Epithelial cell of esophagus (primary cell): ENCODE data around the gene FHOD3.
A peak's percentile ranks its signal among the peaks of the same experiment; 100 is the strongest.

Experiments
- DNase-seq: peaks from one replicate; pipeline ENCODE4 v3.0.0; 2010; ENCODE audit warnings: low read depth
- H3K4me3 ChIP-seq: 2 replicates; pipeline ENCODE4 v1.5.1; 2011; ENCODE audit warnings: mild to moderate bottlenecking, low read length, control low read depth
- CTCF ChIP-seq: IDR thresholded peaks from 2 replicates; pipeline ENCODE4 v1.5.1; 2011; ENCODE audit warnings: low read depth, mild to moderate bottlenecking, low read length, control low read depth, inconsistent platforms; ENCODE audit not compliant: insufficient read depth; ENCODE audit errors: missing control alignments

Gene FHOD3

DNA sequence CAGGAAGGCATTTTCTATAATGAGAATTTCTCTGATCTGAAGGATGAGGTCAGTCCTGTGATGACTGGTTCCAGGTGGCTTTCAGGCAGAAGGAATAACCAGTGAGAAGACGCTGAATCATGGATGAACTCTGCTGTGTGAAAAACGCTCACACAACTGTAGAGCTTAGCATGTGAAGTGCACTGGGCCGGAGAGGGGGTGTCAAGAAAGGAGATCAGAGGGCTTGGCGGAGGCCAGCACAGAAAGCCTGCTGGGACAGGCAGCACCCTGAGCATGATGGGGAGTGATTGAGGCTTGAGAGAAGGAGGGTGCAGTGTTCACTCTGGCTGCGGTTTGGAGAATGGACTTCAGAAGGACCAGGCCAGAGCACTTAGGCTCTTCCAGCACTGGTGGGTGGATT lies 294.8 kb downstream of the FHOD3 start:
- peak; percentile 70 for DNase-seq
- no peak for TF ChIP-seq CTCF
- no peak overlapping the region for H3K4me3 ChIP-seq

DNA sequence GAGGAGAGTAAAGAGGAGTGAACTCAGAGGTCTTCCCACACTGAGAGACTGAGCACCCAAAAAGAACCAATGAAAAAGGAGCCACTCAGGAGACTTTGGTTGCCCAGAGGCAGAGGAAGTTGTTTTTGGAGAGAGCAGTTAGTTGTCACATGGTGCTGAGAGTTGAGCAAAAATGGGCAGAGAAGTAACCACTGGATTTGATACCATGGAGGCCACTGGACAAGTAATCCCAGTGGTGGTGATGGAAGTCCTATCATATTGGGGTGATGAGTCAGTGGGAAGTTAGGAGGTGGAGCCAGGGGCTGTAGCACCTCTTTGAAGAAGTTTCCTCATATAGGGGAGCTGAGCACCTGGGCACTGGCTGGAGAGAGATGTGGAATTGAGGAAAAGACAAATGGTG lies 295.5 kb downstream of the FHOD3 start:
- no peak overlapping the region for H3K4me3 ChIP-seq
- DNase-seq = peak; percentile 65
- no peak for TF ChIP-seq CTCF

DNA sequence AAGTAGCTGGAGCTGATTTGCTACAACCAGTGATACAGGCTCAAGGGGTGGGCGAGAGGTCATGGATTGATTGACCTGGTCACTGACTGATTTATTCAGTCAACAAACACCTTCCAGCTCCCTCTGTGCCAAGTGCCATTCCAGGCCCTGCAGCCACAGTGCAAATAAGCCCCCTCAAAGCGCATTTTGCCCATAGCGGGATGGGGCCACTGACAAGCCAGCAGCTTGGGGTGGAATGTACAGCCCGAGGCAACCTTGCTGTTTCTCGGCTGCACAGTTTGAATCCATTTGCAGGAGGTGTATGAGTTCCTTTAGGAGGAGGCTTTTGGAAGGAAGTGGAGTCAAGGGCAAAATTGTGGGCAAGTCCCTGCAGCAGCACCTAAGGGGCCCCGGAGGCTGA lies 296.1 kb downstream of the FHOD3 start:
- no peak overlapping the region for H3K4me3 ChIP-seq
- no peak for DNase-seq
- no peak for TF ChIP-seq CTCF

- no peak overlapping the region for H3K4me3 ChIP-seq
- TF ChIP-seq CTCF = no peak
- no peak for DNase-seq
Observed at GRCh38 chr18:36594621-36595020, 297.1 kb downstream of the FHOD3 start.

DNA sequence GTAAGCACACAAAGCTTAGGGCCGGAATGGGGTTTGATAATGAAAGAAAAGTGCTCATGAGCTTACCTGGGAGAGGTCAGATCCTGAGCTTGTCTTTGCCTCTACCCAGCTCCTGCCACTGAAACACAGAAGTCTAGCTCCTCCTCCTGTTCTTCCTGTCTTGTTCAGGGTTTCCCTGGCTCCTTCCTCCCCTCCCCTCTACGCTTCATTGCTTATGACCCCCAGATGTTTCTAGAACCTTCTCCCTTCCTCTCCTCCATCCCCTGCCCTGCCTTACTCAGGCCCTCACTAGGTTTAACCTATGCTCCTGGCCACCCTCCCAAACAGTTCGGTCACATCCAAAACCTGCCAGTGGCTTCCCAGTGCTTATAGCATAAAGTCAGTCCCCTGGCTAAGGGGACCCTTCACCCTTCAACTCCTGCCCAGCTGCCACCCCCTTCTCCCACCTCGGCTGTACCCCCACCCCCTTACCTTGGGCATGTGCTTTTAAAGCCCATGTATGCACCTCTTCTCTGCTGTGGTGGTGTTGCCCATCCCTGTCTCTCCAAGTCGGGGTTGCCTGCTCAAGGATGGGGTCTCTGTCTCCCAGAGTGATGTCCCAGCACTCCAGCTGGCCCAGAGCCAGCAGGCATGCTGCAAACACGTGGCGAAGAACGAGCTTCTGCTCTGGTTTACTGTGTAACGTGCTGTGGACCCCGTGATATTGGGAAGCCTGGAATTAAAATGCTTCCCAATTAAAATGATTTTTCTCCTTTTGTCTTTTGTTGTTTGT lies 297.7 kb downstream of the FHOD3 start:
- no peak for DNase-seq
- TF ChIP-seq CTCF = no peak
- no peak overlapping the region for H3K4me3 ChIP-seq

DNA sequence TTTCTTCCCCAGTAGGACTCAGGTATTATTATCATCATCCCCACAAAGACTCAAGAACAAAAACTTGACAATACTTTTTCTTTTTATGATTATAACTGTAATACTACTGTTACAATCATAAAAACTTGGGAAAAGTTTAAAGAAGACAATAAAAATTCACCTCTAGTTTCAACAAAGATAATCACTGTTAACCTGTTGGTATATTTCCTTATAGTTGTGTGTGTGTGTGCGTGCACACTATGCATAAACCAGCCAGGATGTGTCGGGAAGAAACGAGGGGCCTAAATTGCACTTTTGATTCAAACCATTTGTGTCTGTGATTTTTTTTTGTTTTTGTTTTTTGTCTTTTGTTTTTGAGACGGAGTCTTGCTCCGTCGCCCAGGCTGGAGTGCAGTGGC lies 298.3 kb downstream of the FHOD3 start:
- TF ChIP-seq CTCF = no peak
- no peak for DNase-seq
- no peak overlapping the region for H3K4me3 ChIP-seq

- DNase-seq = no peak
- no peak overlapping the region for H3K4me3 ChIP-seq
- TF ChIP-seq CTCF = no peak
Observed at GRCh38 chr18:36597636-36598035, 300.1 kb downstream of the FHOD3 start.
